Measurements from ENCODE around the gene RUSF1.
A peak's percentile ranks its signal among the peaks of the same experiment; 100 is the strongest.
"Not testable (repeated sequence)": the region's sequence is repeated elsewhere in the genome, so short reads cannot be mapped to it uniquely, and the experiment has no call there.

RUSF1 gene

GRCh38 chr16:31487071-31487719, 21.0 kb downstream of the RUSF1 start:
- DNase-seq (ENCODE audit: low read depth in 3 of 3): no peak

DNA sequence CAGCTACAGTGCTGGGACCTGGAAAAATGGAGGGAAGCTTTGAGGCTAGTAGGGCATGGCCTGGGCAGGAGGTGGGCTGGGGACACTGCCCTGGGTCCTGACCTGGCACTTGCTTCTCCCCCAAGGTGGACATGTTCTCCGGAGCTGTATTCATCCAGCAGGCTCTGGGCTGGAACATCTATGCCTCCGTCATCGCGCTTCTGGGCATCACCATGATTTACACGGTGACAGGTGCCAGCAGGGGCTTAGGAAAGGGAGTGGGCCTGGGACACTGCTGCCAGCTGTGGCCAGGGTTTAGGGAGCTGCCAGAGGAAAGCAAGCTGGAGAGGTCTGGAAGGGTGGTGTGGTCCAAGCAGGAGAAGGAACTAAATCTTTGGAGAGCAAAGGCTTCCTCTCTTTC, 22.1 kb downstream of the RUSF1 start:
- no peak for DNase-seq (ENCODE audit: low read depth in 3 of 3)

- DNase-seq (ENCODE audit: low read depth in 3 of 3): no peak
These were observed 22.6 kb downstream of the RUSF1 start for GRCh38 chr16:31485571-31485970.

- no peak for DNase-seq (ENCODE audit: low read depth in 3 of 3)
These were observed 23.6 kb downstream of the RUSF1 start for GRCh38 chr16:31484491-31485171.

GRCh38 chr16:31484048-31484447, 24.1 kb downstream of the RUSF1 start:
- DNase-seq (ENCODE audit: low read depth in 3 of 3): not testable (repeated sequence)

DNA sequence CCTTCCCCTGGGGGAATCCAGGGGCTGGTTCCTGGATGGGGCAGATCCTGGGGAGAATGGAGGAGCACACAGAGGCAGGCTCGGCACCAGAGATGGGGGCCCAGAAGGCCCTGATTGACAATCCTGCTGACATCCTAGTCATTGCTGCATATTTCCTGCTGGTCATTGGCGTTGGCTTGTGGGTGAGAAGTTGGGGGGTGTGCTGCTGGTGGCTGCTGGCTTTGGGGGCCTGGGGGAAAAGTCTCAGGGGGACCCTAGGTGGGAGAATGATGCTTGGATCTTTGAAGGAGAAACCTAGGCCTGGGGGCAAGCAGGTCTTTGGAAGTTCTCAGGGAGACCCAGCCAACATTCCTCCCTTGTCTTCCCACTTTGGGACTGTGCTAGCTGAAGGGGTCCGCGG, 25.1 kb downstream of the RUSF1 start, which contains the start of gene SLC5A2:
Gene SLC5A2 (plus strand): TSS at position 43 of the 400 bp plus-strand sequence. CDS start 14 bp downstream, at position 57.
- no peak for DNase-seq (ENCODE audit: low read depth in 3 of 3)

DNA sequence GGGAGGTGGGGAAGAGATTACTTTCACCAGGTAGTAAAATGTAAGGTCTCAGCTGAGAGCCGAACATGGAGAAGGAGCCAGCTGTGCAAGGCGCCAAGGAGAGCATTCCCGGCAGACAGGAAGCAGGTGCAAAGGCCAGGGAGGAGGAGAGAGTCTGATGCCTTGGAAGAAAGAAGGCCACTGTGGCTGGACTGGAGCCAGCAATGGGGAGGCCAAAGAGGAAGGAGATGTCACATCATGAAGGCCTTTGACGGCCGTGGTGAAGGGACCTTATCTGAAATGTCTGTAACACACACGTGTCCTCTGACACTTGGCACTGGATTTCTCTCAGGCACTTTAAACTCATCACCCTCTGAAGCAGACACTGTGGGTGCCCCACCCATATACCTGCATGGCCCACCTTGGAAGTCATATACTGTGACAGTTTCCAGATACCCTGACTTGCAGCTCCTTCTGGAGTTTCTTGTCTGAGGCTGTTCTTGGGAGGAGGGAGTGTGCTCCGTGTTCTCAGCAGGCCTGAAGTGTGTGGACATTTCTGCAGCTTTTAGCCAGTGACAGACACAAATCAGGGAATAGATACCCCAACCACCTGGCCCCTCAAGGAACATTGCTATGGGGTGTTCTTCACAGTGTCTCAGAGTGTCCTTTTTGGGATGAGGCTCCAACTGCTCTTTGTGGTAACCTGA, 27.2 kb downstream of the RUSF1 start:
- no peak for DNase-seq (ENCODE audit: low read depth in 3 of 3)

DNA sequence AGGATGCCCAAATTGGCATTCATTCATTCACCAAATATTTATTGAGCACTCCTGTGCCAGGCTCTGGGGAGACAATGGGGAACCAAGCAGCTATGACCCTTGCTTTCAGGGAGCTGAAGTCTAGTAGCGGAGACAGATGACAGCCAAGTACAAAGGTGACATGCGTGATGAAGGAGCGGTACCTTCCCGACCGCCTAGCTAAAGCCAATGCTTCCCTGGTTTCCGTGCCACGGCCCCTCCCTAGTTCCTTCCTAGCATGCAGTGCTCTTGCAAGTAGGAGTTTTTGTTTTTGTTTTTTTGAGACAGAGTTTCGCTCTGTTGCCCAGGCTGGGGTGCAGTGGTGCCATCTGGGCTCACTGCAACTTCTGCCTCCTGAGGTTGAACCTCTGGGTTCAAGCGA, 28.4 kb downstream of the RUSF1 start:
- DNase-seq (ENCODE audit: low read depth in 3 of 3): no peak

DNA sequence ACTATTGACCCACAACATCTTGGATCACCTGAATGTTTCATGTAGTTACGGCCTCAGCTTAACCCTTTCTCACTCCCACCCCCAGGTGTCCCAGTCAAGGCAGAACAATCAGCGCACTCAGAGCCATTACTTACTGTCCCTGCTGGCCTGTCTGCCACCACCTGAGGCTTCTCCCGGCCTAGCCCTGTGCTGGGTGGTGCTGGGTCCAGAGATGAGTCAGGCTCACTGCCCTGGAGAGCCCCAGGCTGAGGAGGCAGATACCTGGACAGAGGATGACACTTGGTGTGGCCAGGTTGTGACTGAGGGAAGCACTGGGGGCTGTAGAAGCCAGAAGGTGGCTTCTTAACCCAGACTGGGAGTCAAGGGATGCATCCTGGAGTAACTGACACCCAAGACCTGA, 29.2 kb downstream of the RUSF1 start:
- no peak for DNase-seq (ENCODE audit: low read depth in 3 of 3)

- DNase-seq (ENCODE audit: low read depth in 3 of 3): peak in 1 of 3 experiments; percentile 35
These were observed 30.7 kb downstream of the RUSF1 start for GRCh38 chr16:31477220-31478216.

DNA sequence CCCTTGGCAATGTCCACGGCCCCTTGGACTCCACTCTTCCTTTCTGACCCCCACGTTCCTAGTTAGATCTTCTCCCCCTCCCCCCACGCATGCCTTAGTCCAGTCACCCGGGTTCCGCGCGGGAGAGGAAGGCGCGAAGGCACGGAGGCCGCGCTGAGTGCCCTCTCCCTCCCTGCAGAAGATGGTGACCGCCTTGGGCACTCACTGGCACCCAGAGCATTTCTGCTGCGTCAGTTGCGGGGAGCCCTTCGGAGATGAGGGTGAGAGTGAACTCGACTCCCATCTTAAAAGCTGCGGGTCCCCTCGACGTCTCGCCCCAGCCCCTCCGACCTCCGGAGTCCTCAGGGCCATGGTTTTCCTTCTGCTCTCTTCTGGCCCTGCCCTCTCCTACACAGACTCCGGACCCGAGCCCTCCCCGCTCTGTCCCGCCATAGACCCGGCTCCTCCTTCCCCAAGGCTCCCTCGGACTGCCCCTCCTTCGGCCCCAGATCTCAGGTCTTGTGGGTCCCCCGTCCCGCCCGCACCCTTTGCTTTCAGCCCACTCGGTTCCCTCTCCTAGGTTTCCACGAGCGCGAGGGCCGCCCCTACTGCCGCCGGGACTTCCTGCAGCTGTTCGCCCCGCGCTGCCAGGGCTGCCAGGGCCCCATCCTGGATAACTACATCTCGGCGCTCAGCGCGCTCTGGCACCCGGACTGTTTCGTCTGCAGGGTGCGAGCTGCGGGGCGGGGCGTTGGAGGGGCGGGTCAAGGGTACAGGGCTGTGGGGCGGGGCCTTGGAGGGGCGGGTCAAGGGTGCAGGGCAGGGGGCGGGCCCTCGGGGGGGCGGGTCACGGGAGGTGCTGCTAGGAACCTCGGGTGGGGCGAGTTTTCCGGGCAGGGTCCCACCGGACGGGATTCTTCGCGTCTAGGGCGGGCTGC, 31.6 kb downstream of the RUSF1 start:
- DNase-seq (ENCODE audit: low read depth in 3 of 3): peak; percentile 80 to 91 (median 85)

DNA sequence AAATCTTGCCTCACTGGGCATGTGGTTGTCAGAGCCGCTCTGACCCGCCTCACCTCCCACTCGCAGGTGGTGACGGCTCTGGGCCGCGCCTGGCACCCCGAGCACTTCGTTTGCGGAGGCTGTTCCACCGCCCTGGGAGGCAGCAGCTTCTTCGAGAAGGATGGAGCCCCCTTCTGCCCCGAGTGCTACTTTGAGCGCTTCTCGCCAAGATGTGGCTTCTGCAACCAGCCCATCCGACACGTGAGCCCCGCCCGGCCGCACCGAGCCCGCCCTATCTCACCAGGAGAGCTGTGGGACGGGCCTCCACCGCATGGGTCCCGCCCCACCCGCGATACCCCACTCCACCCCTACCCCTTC, 32.3 kb downstream of the RUSF1 start:
- DNase-seq (ENCODE audit: low read depth in 3 of 3): no peak

- DNase-seq (ENCODE audit: low read depth in 3 of 3): no peak
These were observed 33.1 kb downstream of the RUSF1 start for GRCh38 chr16:31474773-31475738.

DNA sequence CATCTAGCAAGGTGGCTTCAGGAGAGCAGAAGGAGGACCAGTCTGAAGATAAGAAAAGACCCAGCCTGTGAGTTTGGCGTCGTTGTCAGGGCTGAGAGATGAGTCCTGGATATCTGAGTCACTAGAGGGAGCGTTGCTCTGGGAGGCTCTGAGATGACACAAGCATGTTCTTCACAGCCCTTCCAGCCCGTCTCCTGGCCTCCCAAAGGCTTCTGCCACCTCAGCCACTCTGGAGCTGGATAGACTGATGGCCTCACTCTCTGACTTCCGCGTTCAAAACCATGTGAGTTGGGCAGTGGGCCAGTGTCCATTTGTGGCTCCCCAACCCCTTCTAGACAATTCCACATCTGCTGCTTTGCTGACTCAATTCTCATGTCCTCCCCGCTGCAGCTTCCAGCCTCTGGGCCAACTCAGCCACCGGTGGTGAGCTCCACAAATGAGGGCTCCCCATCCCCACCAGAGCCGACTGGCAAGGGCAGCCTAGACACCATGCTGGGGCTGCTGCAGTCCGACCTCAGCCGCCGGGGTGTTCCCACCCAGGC, 33.9 kb downstream of the RUSF1 start:
- no peak for DNase-seq (ENCODE audit: low read depth in 3 of 3)

DNA sequence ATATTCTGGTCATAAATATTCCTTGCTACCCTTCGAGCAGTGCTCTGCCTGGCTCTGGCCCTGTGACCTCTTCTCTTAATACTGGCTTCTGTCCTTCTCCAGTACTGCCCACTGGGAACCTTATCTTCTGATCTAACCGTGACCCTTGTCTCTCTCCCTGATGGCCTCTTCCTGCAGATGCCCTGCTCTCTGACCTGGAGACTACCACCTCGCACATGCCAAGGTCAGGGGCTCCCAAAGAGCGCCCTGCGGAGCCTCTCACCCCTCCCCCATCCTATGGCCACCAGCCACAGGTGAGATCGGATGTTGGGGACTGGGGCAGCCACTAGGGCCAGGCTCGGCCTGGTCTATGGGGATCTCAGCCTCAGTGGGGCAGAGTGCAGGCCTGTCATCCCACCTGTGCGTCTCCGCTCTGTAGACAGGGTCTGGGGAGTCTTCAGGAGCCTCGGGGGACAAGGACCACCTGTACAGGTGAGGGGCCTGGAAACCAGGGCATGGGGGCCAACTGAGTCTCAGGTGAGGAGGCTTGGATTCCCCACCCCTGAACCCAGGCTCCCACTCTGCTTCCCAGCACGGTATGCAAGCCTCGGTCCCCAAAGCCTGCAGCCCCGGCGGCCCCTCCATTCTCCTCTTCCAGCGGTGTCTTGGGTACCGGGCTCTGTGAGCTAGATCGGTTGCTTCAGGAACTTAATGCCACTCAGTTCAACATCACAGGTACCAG, 34.8 kb downstream of the RUSF1 start:
- no peak for DNase-seq (ENCODE audit: low read depth in 3 of 3)

- DNase-seq (ENCODE audit: low read depth in 3 of 3): peak in 1 of 3 experiments; percentile 39
These were observed 35.4 kb downstream of the RUSF1 start for GRCh38 chr16:31472709-31473203.

GRCh38 chr16:31471875-31472708, 36.1 kb downstream of the RUSF1 start, which contains the start of gene TGFB1I1:
TGFB1I1 (plus strand) TSS chr16:31472152; CDS start chr16:31472189, 37 bp downstream.
- no peak for DNase-seq (ENCODE audit: low read depth in 3 of 3)

All from stimulated activated CD4-positive, alpha-beta T cell treated with anti-CD3 and anti-CD28 coated beads, TNF-alpha, amount 100 ng/mL, for 24 hours (primary cell).